Measurements from ENCODE around the gene KIF16B. TPM values are rescaled to one million over a fixed set of nuclear protein-coding genes. Genes with fewer than 3 reads are reported as not detected.

The KIF16B gene
- total RNA-seq, 1 experiment from 2014 or later = 12.7 TPM

- Histone ChIP-seq H4K20me1 (ENCODE audit: low read length) (no peaks in the 10 kb centered on the region), H3K27ac (ENCODE audit: low read length) (no peak overlapping the region), H3K9me2 (replicated peaks; ENCODE audit: low read length) (no peaks in the 10 kb centered on the region), H3K4me2 (ENCODE audit: low read length) (no peak overlapping the region), H2AFZ (ENCODE audit: low read length) (no peak overlapping the region), H3K9me3 (ENCODE audit: low read length) (no peaks in the 10 kb centered on the region), H3K79me2 (ENCODE audit: low read length) (no peaks in the 10 kb centered on the region), H3K4me1 (ENCODE audit: insufficient read depth, low read length) (0 out of 2 replicates have a peak, but pooled peaks cover 5% of the 10 kb centered on the region), H3K27me3 (ENCODE audit: low read length) (no peaks in the 10 kb centered on the region), H3F3A (ENCODE audit: low read length, unreplicated experiment) (no peaks in the 10 kb centered on the region), H3K36me3 (ENCODE audit: low read depth, low read length) (no peaks in the 10 kb centered on the region), H3K9ac (ENCODE audit: low read length) (no peak overlapping the region), H3K4me3 (ENCODE audit: low read length) (no peak overlapping the region)
- POLR2A ChIA-PET (ENCODE audit: unreplicated experiment) = no interaction called here
- DNase-seq (no peak), ATAC-seq (no peak)
- BruUV-seq (replicated peaks) = no TSS peak
- TF ChIP-seq CTCF (conservative IDR thresholded peaks at IDR 0.05; ENCODE audit: low read depth, low read length) (no peak), EZH2phosphoT487 (IDR thresholded peaks at IDR 0.05; ENCODE audit: borderline replicate concordance, low read length) (no peak), EZH2 (IDR thresholded peaks at IDR 0.05; ENCODE audit: low read length, unreplicated experiment) (no peak)
- intact Hi-C loops (cut with micrococcal nuclease) = no loop called here
- CTCF ChIA-PET = no interaction called here
Observed at GRCh38 chr20:16541878-16542277, 31.4 kb downstream of the KIF16B start.

GRCh38 chr20:16541226-16541625 is 32.0 kb downstream of the KIF16B start:
- no peaks in the 10 kb centered on the region for H3K27me3 ChIP-seq (ENCODE audit: low read length)
- H4K20me1 ChIP-seq (ENCODE audit: low read length) = no peaks in the 10 kb centered on the region
- H3K79me2 ChIP-seq (ENCODE audit: low read length) = no peaks in the 10 kb centered on the region
- H3K4me2 ChIP-seq (ENCODE audit: low read length) = no peak overlapping the region
- H3K4me3 ChIP-seq (ENCODE audit: low read length) = no peak overlapping the region
- no peak for ATAC-seq
- H3F3A ChIP-seq (ENCODE audit: low read length, unreplicated experiment) = no peaks in the 10 kb centered on the region
- no peak for DNase-seq
- intact Hi-C loops (cut with micrococcal nuclease) = no loop called here
- H3K27ac ChIP-seq (ENCODE audit: low read length) = no peak overlapping the region
- ChIA-PET CTCF (no interaction called here), POLR2A (ENCODE audit: unreplicated experiment) (no interaction called here)
- no peaks in the 10 kb centered on the region for H3K36me3 ChIP-seq (ENCODE audit: low read depth, low read length)
- no peak for TF ChIP-seq EZH2 (IDR thresholded peaks at IDR 0.05; ENCODE audit: low read length, unreplicated experiment)
- no peak for TF ChIP-seq CTCF (conservative IDR thresholded peaks at IDR 0.05; ENCODE audit: low read depth, low read length)
- no peak for TF ChIP-seq EZH2phosphoT487 (IDR thresholded peaks at IDR 0.05; ENCODE audit: borderline replicate concordance, low read length)
- H3K4me1 ChIP-seq (ENCODE audit: insufficient read depth, low read length) = 0 out of 2 replicates have a peak, but pooled peaks cover 5% of the 10 kb centered on the region
- no peak overlapping the region for H3K9ac ChIP-seq (ENCODE audit: low read length)
- H3K9me2 ChIP-seq (replicated peaks; ENCODE audit: low read length) = no peaks in the 10 kb centered on the region
- H2AFZ ChIP-seq (ENCODE audit: low read length) = no peak overlapping the region
- no TSS peak for BruUV-seq (replicated peaks)
- no peaks in the 10 kb centered on the region for H3K9me3 ChIP-seq (ENCODE audit: low read length)

- intact Hi-C loops (cut with micrococcal nuclease) = no loop called here
- ATAC-seq (no peak), DNase-seq (peak; percentile 27)
- Histone ChIP-seq H3K79me2 (ENCODE audit: low read length) (no peaks in the 10 kb centered on the region), H3K4me2 (ENCODE audit: low read length) (no peak overlapping the region), H3K27ac (ENCODE audit: low read length) (no peak overlapping the region), H3K9ac (ENCODE audit: low read length) (no peak overlapping the region), H3K36me3 (ENCODE audit: low read depth, low read length) (no peaks in the 10 kb centered on the region), H3K9me3 (ENCODE audit: low read length) (no peaks in the 10 kb centered on the region), H3K27me3 (ENCODE audit: low read length) (no peaks in the 10 kb centered on the region), H4K20me1 (ENCODE audit: low read length) (no peaks in the 10 kb centered on the region), H3F3A (ENCODE audit: low read length, unreplicated experiment) (no peaks in the 10 kb centered on the region), H3K4me1 (ENCODE audit: insufficient read depth, low read length) (0 out of 2 replicates have a peak, but pooled peaks cover 5% of the 10 kb centered on the region), H2AFZ (ENCODE audit: low read length) (no peak overlapping the region), H3K9me2 (replicated peaks; ENCODE audit: low read length) (no peaks in the 10 kb centered on the region), H3K4me3 (ENCODE audit: low read length) (no peak overlapping the region)
- POLR2A ChIA-PET (ENCODE audit: unreplicated experiment) = no interaction called here
- CTCF ChIA-PET = no interaction called here
- TF ChIP-seq EZH2phosphoT487 (IDR thresholded peaks at IDR 0.05; ENCODE audit: borderline replicate concordance, low read length) = no peak
- TF ChIP-seq CTCF (conservative IDR thresholded peaks at IDR 0.05; ENCODE audit: low read depth, low read length) = no peak
- TF ChIP-seq EZH2 (IDR thresholded peaks at IDR 0.05; ENCODE audit: low read length, unreplicated experiment) = no peak
- BruUV-seq (replicated peaks) = no TSS peak
Observed at GRCh38 chr20:16539280-16540021, 33.8 kb downstream of the KIF16B start.

Measured in PC-3 (cell line).